ENCODE measurements around the gene PEDS1. TPM values are rescaled to one million over a fixed set of nuclear protein-coding genes. Genes with fewer than 3 reads are reported as not detected.

The PEDS1 gene
- total and polyA plus RNA-seq, 12 donors = 18.7 to 39.1 (median 29.8) TPM

GRCh38 chr20:50151034-50151743, 2.3 kb downstream of the PEDS1 start:
- peaks cover 28 to 49% of the 10 kb centered on the region in 2 donors for H3K4me1 ChIP-seq (replicated peaks in 1 of 2)

GRCh38 chr20:50149481-50150254, 3.9 kb downstream of the PEDS1 start:
- TF ChIP-seq CTCF (IDR thresholded peaks at IDR 0.05) = no peak
- TF ChIP-seq POLR2A (IDR thresholded peaks at IDR 0.05) = no peak
- no peak overlapping the region for H3K4me3 ChIP-seq
- H3K9me3 ChIP-seq (replicated peaks in 1 of 3) = no peaks in the 10 kb centered on the region
- WGBS, 4 donors = 75 to 83% (median 82%) methylated on average over 13 to 16 of the region's 16 CpGs
- H3K27ac ChIP-seq = peak overlapping the region in 2 of 5 donors; percentile 26 to 33
- no peak for DNase-seq
- no peaks in the 10 kb centered on the region for H3K36me3 ChIP-seq (replicated peaks in 1 of 2)
- intact Hi-C loops (cut with DNase I) = no loop called here
- H3K4me1 ChIP-seq (replicated peaks in 1 of 2) = peaks cover 28 to 55% of the 10 kb centered on the region in 2 donors
- no peaks in the 10 kb centered on the region for H3K27me3 ChIP-seq

More at GRCh38 chr20:50151034-50151743, 2.3 kb downstream of the PEDS1 start:
- DNase-seq = no peak
- Histone ChIP-seq H3K9me3 (replicated peaks in 1 of 3) (no peaks in the 10 kb centered on the region), H3K27me3 (no peaks in the 10 kb centered on the region), H3K4me3 (no peak overlapping the region), H3K27ac (peak overlapping the region in 3 of 5 donors; percentile 23 to 38 (median 26)), H3K36me3 (replicated peaks in 1 of 2) (no peaks in the 10 kb centered on the region)
- 80 to 88% (median 82%) methylated on average over 8 to 10 of the region's 10 CpGs for WGBS, 4 donors
- intact Hi-C loops (cut with DNase I) = no loop called here
- no peak for TF ChIP-seq POLR2A (IDR thresholded peaks at IDR 0.05)
- TF ChIP-seq CTCF (IDR thresholded peaks at IDR 0.05) = no peak

GRCh38 chr20:50146732-50147662, 6.5 kb downstream of the PEDS1 start:
- peaks cover 18 to 58% of the 10 kb centered on the region in 2 donors for H3K4me1 ChIP-seq (replicated peaks in 1 of 2)
- intact Hi-C loops (cut with DNase I) = no loop called here
- DNase-seq = peak in 1 of 7 donors; percentile 27
- peak overlapping the region in 4 of 5 donors; percentile 5 to 87 (median 54) for H3K27ac ChIP-seq
- WGBS, 4 donors = 60 to 64% (median 62%) methylated on average over 15 to 17 of the region's 17 CpGs
- H3K27me3 ChIP-seq = no peaks in the 10 kb centered on the region
- H3K4me3 ChIP-seq = no peak overlapping the region
- peaks cover 0 to 15% of the 10 kb centered on the region in 2 donors for H3K36me3 ChIP-seq (replicated peaks in 1 of 2)
- H3K9me3 ChIP-seq (replicated peaks in 1 of 3) = no peaks in the 10 kb centered on the region
- TF ChIP-seq CTCF (IDR thresholded peaks at IDR 0.05) (no peak), POLR2A (IDR thresholded peaks at IDR 0.05) (no peak)
